Ovary (tissue), 3 donors: ENCODE results near the gene PTPRN2.

ENCODE experiments used
- EP300 ChIP-seq: sonication (generic); formaldehyde crosslinking; IDR thresholded peaks from one replicate; pipeline ENCODE4 v1.6.1; 2017; ENCODE audit warnings: antibody characterized with exemption
- POLR2A ChIP-seq: fragments of 450-650 bp; IDR thresholded peaks from one replicate; pipeline ENCODE4 v1.6.1; 2017; ENCODE audit warnings: antibody characterized with exemption, mild to moderate bottlenecking, moderate library complexity
- TF ChIP-seq, protein P1 (sequence below), 3 donors: fragments of 450-650 bp in 2 of 3; fragments of 200-600 bp in 1 of 3; IDR thresholded peaks; one replicate each; pipeline versions ENCODE4 v1.5.1 to v1.8.0; 2016 to 2022; ENCODE audit warnings: antibody characterized with exemption in 3 of 3, mild to moderate bottlenecking in 1 of 3
- donor health status: DM: no; HTN: no; CAD: no.

DNA sequence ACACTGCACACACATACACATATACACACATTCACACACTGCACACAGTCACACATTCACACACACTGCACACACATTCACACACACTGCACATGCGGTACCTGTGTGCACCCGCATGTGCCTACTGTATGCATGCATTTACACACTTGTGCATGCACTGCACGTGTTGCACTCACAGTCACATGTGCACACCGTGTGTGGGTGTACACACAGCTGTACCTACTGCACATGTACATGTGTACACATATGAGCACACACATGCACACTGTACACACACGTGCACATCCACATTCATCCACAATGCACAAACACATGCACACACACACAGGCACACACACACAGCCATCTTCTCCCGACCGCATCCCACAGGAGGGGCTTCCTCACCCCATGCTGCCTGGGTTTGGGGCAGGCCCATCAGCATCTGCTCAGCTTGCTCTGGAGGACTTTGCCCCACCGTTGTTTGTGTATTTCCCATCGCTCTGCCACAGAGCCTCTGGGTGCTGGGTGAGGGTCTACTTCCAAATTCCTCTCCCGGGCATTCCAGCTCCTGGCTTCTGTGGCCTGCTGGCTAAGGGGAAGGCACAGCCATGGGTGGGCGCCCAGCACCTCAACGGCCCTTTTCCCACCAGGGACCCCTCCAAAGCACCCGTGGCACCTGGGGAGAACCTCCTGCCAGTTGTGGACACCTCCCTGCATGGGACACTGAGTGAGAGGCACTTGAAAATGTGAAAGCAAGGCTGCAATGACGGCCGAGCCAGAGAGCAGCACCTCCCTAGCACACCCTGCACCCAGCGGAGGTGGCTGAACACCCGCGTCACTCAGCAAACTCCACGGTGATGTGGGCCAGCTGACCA lies 324.3 kb downstream of the PTPRN2 start:
- TF ChIP-seq, protein P1, sequence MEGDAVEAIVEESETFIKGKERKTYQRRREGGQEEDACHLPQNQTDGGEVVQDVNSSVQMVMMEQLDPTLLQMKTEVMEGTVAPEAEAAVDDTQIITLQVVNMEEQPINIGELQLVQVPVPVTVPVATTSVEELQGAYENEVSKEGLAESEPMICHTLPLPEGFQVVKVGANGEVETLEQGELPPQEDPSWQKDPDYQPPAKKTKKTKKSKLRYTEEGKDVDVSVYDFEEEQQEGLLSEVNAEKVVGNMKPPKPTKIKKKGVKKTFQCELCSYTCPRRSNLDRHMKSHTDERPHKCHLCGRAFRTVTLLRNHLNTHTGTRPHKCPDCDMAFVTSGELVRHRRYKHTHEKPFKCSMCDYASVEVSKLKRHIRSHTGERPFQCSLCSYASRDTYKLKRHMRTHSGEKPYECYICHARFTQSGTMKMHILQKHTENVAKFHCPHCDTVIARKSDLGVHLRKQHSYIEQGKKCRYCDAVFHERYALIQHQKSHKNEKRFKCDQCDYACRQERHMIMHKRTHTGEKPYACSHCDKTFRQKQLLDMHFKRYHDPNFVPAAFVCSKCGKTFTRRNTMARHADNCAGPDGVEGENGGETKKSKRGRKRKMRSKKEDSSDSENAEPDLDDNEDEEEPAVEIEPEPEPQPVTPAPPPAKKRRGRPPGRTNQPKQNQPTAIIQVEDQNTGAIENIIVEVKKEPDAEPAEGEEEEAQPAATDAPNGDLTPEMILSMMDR (IDR thresholded peaks at IDR 0.05) = no peak
- TF ChIP-seq POLR2A = no peak
- no peak for TF ChIP-seq EP300
